HG03571 (cell line): ENCODE data around the gene KIAA2012.
"Not testable (repeated sequence)": the region's sequence is repeated elsewhere in the genome, so short reads cannot be mapped to it uniquely, and the experiment has no call there.

Experiments used
- ATAC-seq: cut with Tn5 transposase; IDR thresholded peaks from one replicate; pipeline ENCODE4 v1.9.1; 2021; ENCODE audit not compliant: unreplicated experiment

Gene KIAA2012

DNA sequence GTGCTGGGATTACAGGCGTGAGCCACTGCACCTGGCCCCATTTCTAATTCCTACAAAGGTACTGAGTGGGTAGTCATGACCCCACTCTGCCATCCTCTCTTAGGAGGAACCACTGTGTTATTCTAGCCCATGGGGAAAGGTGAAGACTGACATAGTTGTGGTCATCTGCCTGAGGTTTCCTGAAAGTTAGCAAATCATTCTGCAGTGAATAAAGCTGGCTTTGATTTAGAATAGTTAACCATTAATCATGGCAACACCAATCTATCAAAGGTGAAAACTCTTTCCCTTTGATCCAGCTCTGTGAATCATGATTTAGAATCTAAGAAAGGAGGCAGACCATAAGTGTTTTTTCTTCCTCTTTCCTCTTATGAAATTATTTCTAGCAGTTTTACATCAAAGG lies 114.5 kb downstream of the KIAA2012 start:
- no peak for ATAC-seq

DNA sequence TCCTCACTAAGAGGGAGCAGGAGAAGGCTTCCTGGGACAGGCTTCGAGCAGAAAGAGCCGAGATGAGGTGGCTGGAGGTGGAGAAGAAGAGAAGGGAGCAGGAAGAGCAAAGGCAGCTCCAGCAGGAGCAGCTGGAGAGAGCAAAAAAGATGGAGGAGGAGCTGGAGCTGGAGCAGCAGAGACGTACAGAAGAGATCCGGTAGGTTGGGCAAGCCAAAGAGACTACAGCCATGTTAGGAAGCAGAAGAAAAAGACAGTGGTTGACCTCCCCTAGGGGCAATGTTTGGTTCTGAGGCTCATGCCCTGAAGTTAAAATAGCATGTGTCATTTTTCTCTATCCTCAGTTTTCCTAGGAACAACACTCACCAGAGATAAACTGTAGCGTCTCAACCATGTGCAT lies 120.2 kb downstream of the KIAA2012 start:
- ATAC-seq, result no peak

DNA sequence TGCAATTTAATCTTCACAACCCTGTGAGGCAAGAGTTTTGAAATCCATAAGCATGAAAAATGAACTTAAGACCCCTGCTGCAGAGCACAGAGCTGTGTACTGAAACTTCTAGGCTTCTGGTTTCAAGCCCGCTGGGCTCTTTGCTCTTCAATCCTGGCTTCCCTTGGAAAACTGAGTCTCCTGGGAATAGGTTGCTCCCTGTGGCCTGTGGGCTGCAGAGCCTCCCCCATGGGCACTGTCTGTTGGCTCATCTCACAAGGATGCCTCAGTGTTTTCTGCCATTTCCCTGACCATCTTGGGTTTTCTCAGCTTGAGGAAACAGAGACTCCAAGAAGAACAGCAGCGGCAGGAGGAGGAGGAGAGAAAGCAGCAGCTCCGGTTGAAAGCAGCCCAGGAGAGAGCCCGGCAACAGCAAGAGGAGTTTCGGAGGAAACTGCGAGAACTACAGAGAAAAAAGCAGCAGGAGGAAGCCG lies 120.9 kb downstream of the KIAA2012 start:
- ATAC-seq, result no peak

DNA sequence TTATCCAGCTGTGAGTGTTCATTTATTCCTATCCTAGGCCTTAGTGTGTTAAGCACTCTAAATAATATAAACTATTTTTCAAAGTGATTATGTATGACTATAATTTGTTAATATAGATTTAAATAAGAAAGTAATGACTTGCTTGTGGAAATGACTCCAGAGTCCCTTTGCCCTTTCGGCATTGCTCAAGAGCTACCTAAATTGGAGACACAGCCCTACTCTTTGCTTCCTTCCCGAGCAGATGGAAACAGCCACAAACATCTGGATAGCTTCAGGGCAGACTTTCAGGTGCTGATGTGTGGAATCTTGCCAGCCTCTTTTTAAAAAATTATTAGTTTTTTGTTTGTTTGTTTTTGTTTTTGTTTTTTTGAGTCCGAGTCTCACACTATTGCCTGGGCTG lies 121.4 kb downstream of the KIAA2012 start:
- no peak for ATAC-seq

DNA sequence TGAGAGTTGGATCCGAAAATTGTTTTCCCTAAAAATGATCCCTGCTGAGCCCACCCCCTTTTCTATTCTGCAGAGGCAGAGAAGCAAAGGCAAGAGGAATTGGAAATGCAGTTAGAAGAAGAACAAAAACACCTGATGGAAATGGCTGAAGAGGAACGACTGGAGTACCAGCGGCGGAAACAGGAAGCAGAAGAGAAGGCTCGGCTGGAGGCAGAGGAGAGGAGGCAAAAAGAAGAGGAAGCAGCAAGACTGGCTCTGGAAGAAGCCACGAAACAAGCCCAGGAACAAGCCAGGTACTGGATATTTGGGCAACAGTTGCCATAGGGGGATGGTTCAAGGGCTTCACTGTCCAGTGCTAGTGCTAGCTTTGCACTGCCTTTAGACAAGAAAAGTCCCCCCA lies 123.7 kb downstream of the KIAA2012 start:
- no peak for ATAC-seq

DNA sequence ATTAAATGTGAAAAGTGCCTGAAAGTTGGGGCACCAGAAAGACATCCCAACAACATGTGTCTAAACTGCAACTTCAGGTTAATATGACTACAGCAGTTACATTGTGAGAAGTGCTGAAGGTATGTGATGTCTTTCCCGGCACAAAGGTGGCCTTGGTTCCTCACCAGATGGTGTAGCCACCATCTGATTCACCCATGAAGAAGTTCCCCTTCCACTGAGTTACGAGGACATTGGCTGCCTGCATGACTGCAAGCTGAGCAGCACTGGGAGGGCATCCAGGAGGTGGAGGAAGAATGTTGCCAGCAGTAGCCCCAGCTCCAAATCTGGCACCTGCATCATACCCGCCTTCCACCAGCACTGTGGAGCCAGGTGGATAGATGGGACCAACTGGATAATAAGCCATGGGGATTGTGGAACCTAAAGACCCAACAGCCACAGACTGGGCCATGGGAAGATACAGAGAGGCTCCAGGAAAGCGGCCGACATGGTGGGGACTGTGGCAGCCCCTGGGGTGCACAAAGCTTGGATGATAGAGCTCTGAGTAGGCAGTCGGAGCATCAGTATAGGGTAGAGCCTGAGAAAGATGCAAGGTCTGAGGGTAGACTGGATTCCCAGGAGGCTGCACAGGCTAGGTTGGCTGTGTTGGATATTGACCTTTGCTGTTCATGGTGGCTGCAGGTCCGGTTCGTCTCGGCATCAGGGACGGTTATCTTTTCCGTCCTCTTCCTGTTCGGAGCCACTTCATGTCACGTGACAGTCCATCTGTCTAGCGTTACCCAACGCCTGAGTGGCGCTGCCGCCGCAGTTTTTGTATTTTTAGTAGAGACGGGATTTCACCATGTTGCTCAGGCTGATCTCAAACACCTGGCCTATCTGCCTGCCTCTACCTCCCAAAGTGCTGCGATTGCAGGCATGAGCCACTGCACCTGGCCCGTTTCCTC lies 128.4 kb downstream of the KIAA2012 start:
- ATAC-seq, result no peak

DNA sequence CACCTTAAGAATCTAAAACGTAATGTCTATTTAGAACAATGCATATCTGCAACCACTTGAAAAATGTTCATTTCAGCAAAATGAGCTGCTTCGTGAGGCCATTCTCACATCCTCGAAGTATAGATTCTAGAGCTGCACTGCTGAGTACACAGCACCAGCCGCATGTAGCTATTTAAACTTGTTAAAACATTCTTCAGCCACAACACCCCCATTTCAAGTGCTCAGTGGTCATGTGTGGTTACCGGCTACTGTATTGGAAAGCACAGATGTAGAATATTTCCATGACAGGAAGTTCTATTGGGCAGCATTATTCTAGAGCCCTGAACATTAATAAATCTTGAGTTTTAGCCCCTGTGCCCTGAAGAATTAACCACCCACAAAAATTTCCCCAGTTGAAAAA lies 130.3 kb downstream of the KIAA2012 start:
- ATAC-seq, result no peak

DNA sequence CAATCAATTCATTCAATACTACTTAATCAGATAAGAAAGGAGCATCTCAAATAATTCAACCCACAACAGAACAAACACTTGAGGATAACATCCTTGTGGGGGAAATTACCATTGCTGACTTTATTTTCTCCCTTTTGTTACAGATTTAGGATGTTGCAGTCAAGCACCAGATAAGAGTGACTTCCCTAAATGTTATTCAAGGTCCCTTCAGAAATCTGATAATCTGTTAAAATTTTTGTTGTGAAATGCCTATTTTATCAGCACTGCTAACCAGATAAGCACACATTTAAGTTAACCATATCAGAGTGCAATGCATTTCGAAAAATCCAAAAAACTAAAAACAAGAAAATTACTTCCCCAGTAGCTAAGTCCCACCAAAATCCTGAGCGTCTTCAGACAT lies 131.8 kb downstream of the KIAA2012 start:
- no peak for ATAC-seq

DNA sequence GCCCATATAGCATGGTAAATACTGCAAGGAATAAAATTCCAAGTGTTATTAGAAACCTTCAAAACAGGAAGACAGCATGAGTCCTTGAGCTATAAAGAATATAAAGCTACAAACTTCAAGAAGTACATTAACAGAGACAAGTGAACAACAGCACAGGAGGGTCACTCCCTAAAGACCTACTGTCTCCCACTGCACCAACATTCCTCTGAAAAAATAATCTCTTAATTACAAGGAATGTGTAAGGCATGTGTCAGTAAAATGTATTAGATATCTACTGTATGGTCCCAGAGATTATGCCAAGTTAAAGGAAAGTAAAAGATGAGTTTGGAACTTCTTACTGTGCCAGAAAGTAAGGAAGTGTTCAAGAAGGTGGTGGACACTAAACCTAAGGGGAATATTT lies 135.5 kb downstream of the KIAA2012 start:
- ATAC-seq, result no peak

DNA sequence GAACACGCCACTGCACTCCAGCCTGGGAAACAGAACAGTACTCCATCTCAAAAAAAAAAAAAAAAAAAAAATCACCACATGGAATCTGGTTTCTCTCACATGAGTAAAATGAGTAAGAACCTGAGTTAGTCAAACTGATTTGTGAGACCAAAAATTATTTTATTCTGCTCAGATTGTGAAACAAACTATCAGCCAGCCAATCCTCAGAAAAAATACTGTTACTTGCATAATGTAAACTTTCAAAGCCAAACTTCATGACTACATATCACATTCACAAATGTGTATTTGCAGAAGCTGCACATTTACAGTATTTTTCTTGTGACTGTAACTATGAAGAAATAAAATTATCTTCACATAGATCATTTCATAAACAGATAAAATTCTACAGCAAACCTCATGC lies 142.1 kb downstream of the KIAA2012 start:
- ATAC-seq, result no peak

DNA sequence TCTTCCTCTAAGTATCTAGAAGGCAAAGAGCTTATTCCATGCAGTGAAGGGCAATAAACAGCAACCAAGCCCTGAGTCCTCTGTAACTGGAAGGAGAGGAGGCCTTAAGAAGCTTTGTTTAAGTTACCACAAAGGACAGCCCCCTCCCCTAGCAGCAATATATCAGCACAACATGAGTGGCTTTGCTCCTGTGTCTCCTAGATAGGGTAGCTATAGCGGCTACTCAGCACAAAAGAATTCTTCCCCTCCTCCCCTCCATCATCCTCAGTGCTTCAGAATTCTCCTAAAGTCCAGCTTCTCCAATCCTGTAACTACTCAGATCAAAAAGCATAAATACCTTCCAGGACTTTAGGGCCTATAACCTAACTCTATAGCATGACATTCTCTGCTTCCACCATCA lies 148.8 kb downstream of the KIAA2012 start:
- no peak for ATAC-seq

DNA sequence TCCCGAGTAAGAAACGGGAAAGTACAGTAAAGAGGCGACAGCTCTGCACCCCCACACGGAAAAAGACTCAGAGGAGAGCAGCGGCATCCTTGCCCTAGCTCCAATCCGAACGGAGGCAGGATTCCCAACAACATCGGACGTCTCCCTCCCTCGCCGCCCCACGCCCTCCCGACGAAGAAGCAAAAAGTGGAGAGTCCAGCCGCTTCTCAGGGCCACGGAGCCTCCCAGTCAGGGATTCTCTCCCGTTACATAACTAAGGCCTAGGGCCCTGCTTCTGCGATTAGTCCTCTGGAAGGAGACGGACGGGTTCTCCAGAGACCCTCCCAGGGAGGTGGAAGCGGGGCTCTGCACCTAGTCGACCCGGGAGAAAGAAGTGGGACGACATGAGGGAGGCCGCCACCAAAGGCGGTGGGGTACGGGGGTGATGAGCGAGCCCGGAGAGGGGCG lies 164.8 kb downstream of the KIAA2012 start:
- ATAC-seq, result peak; percentile 31

DNA sequence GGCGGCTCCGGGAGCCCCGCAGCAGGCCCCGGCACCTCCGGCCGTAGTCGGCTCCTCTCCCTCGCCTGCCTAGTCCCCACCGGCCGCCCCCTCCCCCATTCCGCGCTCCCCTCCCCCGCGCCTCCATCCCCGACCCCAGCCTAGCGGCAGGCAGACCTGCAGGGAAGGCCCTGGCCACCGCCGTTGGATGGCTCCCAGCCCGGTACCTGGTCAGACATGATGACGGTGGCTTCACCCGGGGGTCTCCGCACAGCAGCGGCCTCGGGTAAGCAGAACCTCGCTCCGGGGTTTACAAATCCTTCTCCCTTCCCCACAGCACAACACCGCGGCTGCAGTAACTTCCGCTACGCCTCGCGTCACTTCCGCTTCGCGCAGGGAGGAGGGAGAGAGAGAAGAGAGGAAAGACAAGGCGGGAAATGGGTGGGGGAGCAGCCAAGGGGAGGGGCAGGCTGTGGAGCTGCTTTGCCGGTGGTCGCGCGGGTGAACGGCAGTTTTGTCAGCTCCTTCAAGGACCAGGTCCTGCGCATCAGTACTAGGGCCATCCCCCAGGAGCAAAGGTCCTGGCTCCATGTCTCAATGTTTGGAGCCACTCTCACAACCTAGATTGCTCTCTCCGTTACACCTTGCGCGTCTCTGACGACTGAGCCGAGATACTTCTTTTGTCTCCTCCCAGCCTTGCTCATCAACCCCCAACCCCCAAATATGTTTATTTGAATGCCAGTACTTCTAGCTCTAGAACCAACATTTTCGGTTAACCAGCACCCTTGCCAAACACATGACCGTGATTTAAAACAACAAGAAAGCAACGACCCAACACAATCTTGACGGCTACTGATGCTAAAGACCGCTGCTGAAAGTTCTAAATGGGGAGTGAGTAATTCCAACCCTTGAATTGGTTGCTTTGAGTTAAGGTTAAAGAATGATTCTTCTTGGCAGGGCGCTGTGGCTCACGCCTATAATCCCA lies 165.5 kb downstream of the KIAA2012 start, which contains the start of gene SUMO1:
TSS of gene SUMO1 (minus strand) at position 364 of the 964 bp plus-strand sequence. CDS start at position 218, 146 bp downstream.
- ATAC-seq, result peak; percentile 94

DNA sequence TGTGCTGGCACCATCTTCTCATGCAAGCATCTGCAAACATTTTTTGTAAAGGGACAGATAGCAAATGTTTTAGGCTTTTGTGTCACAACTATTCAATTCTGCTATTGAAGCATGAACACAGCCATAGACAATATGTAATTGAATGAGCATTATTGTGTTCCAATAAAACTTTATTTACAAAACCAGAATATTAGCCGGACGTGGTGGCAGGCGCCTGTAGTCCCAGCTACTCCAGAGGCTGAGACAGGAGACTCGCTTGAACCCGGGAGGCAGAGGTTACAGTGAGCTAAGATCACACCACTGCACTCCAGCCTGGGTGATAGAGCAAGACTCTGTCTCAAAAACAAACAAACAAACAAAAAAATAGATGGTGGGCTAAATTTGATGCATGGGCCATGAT lies 174.7 kb downstream of the KIAA2012 start:
- not testable (repeated sequence) for ATAC-seq

DNA sequence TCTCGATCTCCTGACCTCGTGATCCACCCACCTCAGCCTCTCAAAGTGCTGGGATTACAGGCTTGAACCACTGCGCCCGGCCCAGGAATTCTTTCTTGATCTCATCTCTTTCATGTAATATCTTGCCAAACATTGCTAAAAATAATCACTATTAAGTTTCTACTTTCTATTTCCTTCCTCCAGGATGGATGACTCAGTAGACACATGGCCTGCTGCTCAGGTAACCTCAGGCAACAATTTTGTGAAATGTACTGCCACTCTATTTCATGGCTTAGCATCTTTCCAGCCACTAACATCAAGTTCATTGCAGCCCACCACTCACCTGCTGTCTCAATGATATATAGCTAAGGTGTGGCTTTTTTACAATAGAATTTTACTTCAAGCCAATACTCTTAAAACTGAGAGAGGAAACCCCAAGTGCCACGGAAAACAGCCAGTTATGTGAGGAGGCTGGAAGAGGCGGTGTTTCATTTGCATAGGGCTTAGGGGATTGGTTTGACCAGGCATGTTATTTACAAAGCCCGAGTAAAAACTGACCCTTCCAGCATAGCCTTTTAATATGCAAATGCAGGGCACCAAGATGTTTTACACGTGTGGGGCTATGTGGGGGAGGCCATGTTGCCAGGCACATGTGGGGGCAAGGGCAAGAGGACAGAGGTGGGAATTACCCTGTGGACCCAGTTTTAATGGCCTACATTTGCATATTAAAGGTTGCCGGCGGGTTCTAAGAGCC lies 176.6 kb downstream of the KIAA2012 start:
- ATAC-seq, result no peak

DNA sequence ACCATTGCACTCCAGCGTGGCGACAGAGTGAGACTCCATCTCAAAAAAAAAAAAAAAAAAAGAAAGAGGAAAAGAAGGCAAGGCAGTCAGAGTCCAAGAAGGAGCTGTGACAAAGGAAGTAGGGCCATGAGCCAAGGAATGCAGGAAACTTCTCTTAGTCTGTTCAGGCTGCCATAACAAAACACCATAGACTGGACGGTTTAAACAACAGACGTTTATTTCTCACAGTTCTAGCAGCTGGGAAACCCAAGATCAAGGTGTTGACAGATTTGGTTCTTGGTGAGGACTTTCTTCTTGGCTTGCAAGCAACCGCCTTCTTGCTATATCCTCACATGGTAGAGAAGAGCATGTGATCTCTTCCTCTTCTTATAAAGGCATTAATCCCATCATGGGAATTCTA lies 178.4 kb downstream of the KIAA2012 start:
- ATAC-seq, result no peak
